ENCODE results near the gene TYMP.

The TYMP gene

GRCh38 chr22:50529897-50530579 is at the start of gene TYMP:
TYMP (minus strand) TSS chr22:50530012; CDS start chr22:50529709, 303 bp downstream.
- DNase-seq (ENCODE audit: low spot score) = no peak

GRCh38 chr22:50578776-50579310 is 49.0 kb upstream of the TYMP start:
- DNase-seq (ENCODE audit: low spot score) = no peak

- no peak for DNase-seq (ENCODE audit: low spot score)
These were observed 48.4 kb upstream of the TYMP start, which contains the start of gene CPT1B for GRCh38 chr22:50577987-50578775. CPT1B (minus strand) TSS chr22:50578427; CDS start chr22:50577915, 512 bp downstream.

- no peak for DNase-seq (ENCODE audit: low spot score)
These were observed 47.8 kb upstream of the TYMP start for GRCh38 chr22:50577697-50577986.

- DNase-seq (ENCODE audit: low spot score) = no peak
These were observed 47.2 kb upstream of the TYMP start for GRCh38 chr22:50576806-50577696.

GRCh38 chr22:50576070-50576469 is 46.3 kb upstream of the TYMP start:
- DNase-seq (ENCODE audit: low spot score) = no peak

GRCh38 chr22:50575426-50575941 is 45.7 kb upstream of the TYMP start:
- DNase-seq (ENCODE audit: low spot score) = no peak

GRCh38 chr22:50574383-50574755 is 44.6 kb upstream of the TYMP start:
- no peak for DNase-seq (ENCODE audit: low spot score)

- no peak for DNase-seq (ENCODE audit: low spot score)
These were observed 43.9 kb upstream of the TYMP start for GRCh38 chr22:50573491-50574382.

GRCh38 chr22:50572965-50573364 is 43.2 kb upstream of the TYMP start:
- no peak for DNase-seq (ENCODE audit: low spot score)

GRCh38 chr22:50571264-50572175 is 41.7 kb upstream of the TYMP start:
- DNase-seq (ENCODE audit: low spot score) = no peak

GRCh38 chr22:50570861-50571260 is 41.0 kb upstream of the TYMP start:
- DNase-seq (ENCODE audit: low spot score) = no peak

GRCh38 chr22:50569896-50570535 is 40.2 kb upstream of the TYMP start:
- DNase-seq (ENCODE audit: low spot score) = no peak

- DNase-seq (ENCODE audit: low spot score) = no peak
These were observed 39.2 kb upstream of the TYMP start for GRCh38 chr22:50569041-50569459.

GRCh38 chr22:50568626-50569025 is 38.8 kb upstream of the TYMP start:
- DNase-seq (ENCODE audit: low spot score) = no peak

GRCh38 chr22:50567721-50568252 is 38.0 kb upstream of the TYMP start:
- no peak for DNase-seq (ENCODE audit: low spot score)

GRCh38 chr22:50564289-50564688 is 34.5 kb upstream of the TYMP start:
- no peak for DNase-seq (ENCODE audit: low spot score)

- DNase-seq (ENCODE audit: low spot score) = no peak
These were observed 33.8 kb upstream of the TYMP start for GRCh38 chr22:50563413-50564160.
